Liver (tissue), 9 donors: ENCODE results near the gene NAV2. TPM values are rescaled to one million over a fixed set of nuclear protein-coding genes. Genes with fewer than 3 reads are reported as not detected.

Source experiments
- DNase-seq: peaks from one replicate; pipeline ENCODE4 v3.0.0-alpha.2; 2017; ENCODE audit warnings: low spot score
- H3K27ac ChIP-seq, 2 donors: one replicate each; pipeline ENCODE4 v1.7.0; 2013; ENCODE audit warnings: inconsistent platforms in 2 of 2, low read length in 2 of 2, control low read depth in 1 of 2, low read depth in 1 of 2, mild to moderate bottlenecking in 1 of 2
- H3K27me3 ChIP-seq, 4 donors: one replicate each; pipeline versions ENCODE4 v1.6.1 to v1.7.0; 2013; ENCODE audit warnings: low read length in 3 of 4, inconsistent platforms in 1 of 4, mild to moderate bottlenecking in 1 of 4, moderate library complexity in 1 of 4; ENCODE audit not compliant: control insufficient read depth in 4 of 4, insufficient read depth in 4 of 4
- H3K36me3 ChIP-seq, 4 donors: one replicate each; pipeline versions ENCODE4 v1.6.1 to v1.7.0; 2013; ENCODE audit warnings: low read length in 3 of 4, mild to moderate bottlenecking in 3 of 4, low read depth in 1 of 4, moderate library complexity in 1 of 4; ENCODE audit not compliant: control insufficient read depth in 4 of 4, insufficient read depth in 3 of 4
- H3K4me1 ChIP-seq, 4 donors: one replicate each; pipeline versions ENCODE4 v1.6.1 to v1.7.0; 2013; ENCODE audit warnings: low read length in 3 of 4, mild to moderate bottlenecking in 3 of 4, moderate library complexity in 1 of 4; ENCODE audit not compliant: control insufficient read depth in 4 of 4, insufficient read depth in 4 of 4
- H3K4me3 ChIP-seq, 3 donors: one replicate each; pipeline versions ENCODE4 v1.6.1 to v1.7.0; 2013; ENCODE audit warnings: low read length in 3 of 3, control low read depth in 1 of 3, low read depth in 1 of 3, mild to moderate bottlenecking in 1 of 3
- H3K9ac ChIP-seq, 2 donors: one replicate each; pipeline ENCODE4 v1.7.0; 2013; ENCODE audit warnings: low read length in 2 of 2, mild to moderate bottlenecking in 2 of 2, moderate library complexity in 2 of 2, control low read depth in 1 of 2, low read depth in 1 of 2
- H3K9me3 ChIP-seq, 4 donors: one replicate each; pipeline versions ENCODE4 v1.6.1 to v1.7.0; 2013; ENCODE audit warnings: low read length in 3 of 4; ENCODE audit not compliant: control insufficient read depth in 4 of 4
- EGR1 ChIP-seq, 2 donors: IDR thresholded peaks; 2 replicates each; pipeline ENCODE4 v1.6.1; 2016 to 2018; ENCODE audit warnings: antibody characterized with exemption in 2 of 2, low read depth in 2 of 2
- FOXA1 ChIP-seq: IDR thresholded peaks from 2 replicates; pipeline ENCODE4 v1.6.1; 2016; ENCODE audit warnings: antibody characterized with exemption
- FOXA2 ChIP-seq: IDR thresholded peaks from 2 replicates; pipeline ENCODE4 v1.6.1; 2016; ENCODE audit warnings: antibody characterized with exemption
- GABPA ChIP-seq, 2 donors: IDR thresholded peaks in 1 of 2; conservative IDR thresholded peaks in 1 of 2; 2 replicates each; pipeline ENCODE4 v1.6.1; 2016; ENCODE audit warnings: antibody characterized with exemption in 2 of 2, mild to moderate bottlenecking in 1 of 2, moderate library complexity in 1 of 2
- HNF4A ChIP-seq, 2 donors: conservative IDR thresholded peaks; 2 replicates each; pipeline ENCODE4 v1.6.1; 2016; ENCODE audit warnings: antibody characterized with exemption in 2 of 2, mild to moderate bottlenecking in 2 of 2
- HNF4G ChIP-seq: IDR thresholded peaks from 2 replicates; pipeline ENCODE4 v1.6.1; 2016; ENCODE audit warnings: antibody characterized with exemption
- JUND ChIP-seq, 2 donors: IDR thresholded peaks; 2 replicates each; pipeline ENCODE4 v1.6.1; 2016; ENCODE audit warnings: antibody characterized with exemption in 2 of 2
- NR2F2 ChIP-seq: IDR thresholded peaks from 2 replicates; pipeline ENCODE4 v1.6.1; 2016; ENCODE audit warnings: antibody characterized with exemption
- RAD21 ChIP-seq, 2 donors: IDR thresholded peaks; 2 replicates each; pipeline ENCODE4 v1.6.1; 2016; ENCODE audit warnings: antibody characterized with exemption in 2 of 2, mild to moderate bottlenecking in 2 of 2
- YY1 ChIP-seq: IDR thresholded peaks from 2 replicates; pipeline ENCODE4 v1.6.1; 2016; ENCODE audit warnings: antibody characterized with exemption, mild to moderate bottlenecking
- WGBS: extraction: QIAGEN DNeasy Blood & Tissue Kit; methylation state at CpG from one replicate; pipeline ENCODE4 v1.1.7; 2013; 5-methylcytosine and 5-hydroxymethylcytosine counted together
- polyA plus RNA-seq, 2 donors: library from polyadenylated mRNA; stranded (reverse) in 1 of 2; unstranded in 1 of 2; fragments of 200-250 nt in 1 of 2; fragments of >200 nt in 1 of 2; fragmentation: Nextera tagmentation in 1 of 2; extraction: Ambion mirVana in 1 of 2; gene quantifications; one replicate each; pipeline versions ENCODE4 v1.2.1 to v1.2.3, GENCODE V29; 2013 to 2015
- total RNA-seq, 2 donors: library from RNA; depleted of rRNA; stranded (reverse); fragments of >200 nt; gene quantifications; one replicate each; pipeline ENCODE4 v1.2.3, GENCODE V29; 2014
- TF ChIP-seq, protein P1 (sequence below): fragments of 150-350 bp; IDR thresholded peaks from 2 replicates; pipeline ENCODE4 v1.5.1; 2017; ENCODE audit warnings: improper control_type of control experiment, low read depth, low read length; ENCODE audit not compliant: missing input control
- TF ChIP-seq, protein P2 (sequence below): IDR thresholded peaks from 2 replicates; pipeline ENCODE4 v1.6.1; 2016; ENCODE audit warnings: antibody characterized with exemption
- TF ChIP-seq, protein P3 (sequence below): IDR thresholded peaks from 2 replicates; pipeline ENCODE4 v1.6.1; 2016; ENCODE audit warnings: antibody characterized with exemption
- donor health status: healthy.
- donor health status: healthy.
- donor health status: healthy.
- donor health status: healthy.
- donor health status: healthy.

The NAV2 gene
- total and polyA plus RNA-seq, 4 donors = 6.3 to 20.5 (median 11.6) TPM

DNA sequence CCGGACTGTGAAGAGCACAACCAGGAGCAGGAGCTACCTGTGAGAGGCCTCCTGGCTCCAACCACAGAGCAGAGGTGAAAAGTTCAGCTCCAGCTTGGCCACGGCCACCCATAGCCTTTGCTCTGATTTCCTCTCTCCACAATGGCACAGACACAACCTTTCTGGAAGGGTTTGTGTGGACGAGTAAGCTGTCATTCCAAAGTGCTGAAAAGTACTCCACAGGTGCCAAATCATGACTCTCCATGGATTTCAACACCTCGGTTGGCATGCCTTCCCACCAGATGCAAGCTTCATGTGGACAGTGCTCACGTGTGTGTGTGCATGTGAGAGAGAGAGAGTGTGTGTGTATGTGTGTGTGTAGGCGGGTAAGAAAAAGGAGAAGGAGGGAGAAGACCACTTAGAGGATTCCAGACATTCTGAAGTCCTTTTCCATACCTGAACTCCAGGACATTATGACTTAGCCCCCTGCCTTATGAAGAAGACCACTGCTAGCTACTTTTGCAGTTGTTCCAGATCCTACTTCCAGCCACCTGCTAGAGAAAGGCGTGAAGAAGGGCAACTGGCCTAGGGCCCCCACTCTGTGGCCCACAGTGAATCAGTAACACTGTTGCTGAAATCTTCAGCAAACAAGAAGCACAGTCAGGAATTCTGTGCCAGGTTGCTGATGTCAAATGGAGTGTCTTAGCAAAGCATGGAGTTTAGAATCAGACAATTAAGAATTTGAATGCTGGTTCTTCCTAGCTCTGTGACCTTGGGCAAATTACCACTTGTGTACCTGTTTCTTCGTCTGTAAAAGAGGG, 13.9 kb upstream of the NAV2 start (continued):
- TF ChIP-seq GABPA (IDR thresholded peaks at IDR 0.05 in 1 of 2, conservative IDR thresholded peaks at IDR 0.05 in 1 of 2) (peak in 1 of 2 donors; percentile 59), FOXA1 (peak; percentile 28), HNF4G (peak; percentile 69), NR2F2 (no peak), YY1 (peak; percentile 48), FOXA2 (peak; percentile 61)

DNA sequence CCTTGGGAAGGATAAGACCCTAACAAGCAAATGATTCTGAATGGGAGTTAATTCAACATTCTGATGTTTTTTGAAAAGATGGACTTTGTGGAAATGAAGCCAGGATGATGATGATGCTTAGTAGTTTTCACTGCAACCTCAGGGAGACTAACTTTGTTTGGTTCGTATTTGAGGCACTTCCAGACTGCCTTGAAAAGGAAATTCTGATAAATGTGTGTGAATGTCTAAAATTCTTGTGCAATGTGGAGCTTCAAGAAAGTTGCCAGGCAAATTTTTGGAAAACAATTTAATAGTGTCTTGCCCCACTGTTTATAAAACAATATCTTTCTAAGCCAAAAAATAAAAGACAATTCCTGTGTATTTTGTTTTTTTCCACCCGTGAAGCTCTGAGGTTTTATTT, 11.2 kb upstream of the NAV2 start:
- DNase-seq = no peak
- H3K27ac ChIP-seq = no peak overlapping the region
- WGBS = 49% methylated on average over 2 of the region's 2 CpGs

DNA sequence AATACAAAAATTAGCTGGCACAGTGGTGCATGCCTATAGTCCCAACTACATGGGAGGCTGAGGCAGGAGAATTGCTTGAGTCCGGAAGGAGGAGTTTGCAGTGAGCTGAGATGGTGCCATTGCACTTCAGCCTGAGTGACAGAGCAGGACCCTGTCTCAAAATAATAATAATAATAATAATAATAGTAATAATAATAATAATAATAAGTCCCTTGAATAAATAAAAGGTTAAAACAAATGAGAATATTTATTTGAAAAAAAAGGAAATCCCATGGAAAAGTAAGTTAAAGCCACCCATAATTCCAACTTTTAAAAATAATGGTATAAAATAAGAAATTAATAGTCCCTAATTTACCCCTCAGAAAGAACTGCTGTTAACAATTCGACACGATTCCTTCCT, 10.0 kb upstream of the NAV2 start:
- 94% methylated on average over 3 of the region's 3 CpGs for WGBS
- no peak for TF ChIP-seq FOXA1
- TF ChIP-seq, protein P1, sequence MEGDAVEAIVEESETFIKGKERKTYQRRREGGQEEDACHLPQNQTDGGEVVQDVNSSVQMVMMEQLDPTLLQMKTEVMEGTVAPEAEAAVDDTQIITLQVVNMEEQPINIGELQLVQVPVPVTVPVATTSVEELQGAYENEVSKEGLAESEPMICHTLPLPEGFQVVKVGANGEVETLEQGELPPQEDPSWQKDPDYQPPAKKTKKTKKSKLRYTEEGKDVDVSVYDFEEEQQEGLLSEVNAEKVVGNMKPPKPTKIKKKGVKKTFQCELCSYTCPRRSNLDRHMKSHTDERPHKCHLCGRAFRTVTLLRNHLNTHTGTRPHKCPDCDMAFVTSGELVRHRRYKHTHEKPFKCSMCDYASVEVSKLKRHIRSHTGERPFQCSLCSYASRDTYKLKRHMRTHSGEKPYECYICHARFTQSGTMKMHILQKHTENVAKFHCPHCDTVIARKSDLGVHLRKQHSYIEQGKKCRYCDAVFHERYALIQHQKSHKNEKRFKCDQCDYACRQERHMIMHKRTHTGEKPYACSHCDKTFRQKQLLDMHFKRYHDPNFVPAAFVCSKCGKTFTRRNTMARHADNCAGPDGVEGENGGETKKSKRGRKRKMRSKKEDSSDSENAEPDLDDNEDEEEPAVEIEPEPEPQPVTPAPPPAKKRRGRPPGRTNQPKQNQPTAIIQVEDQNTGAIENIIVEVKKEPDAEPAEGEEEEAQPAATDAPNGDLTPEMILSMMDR = no peak
- no peak for TF ChIP-seq HNF4A (conservative IDR thresholded peaks at IDR 0.05)
- TF ChIP-seq JUND (IDR thresholded peaks at IDR 0.05) = no peak
- Histone ChIP-seq H3K27ac (no peak overlapping the region), H3K36me3 (no peaks in the 10 kb centered on the region), H3K9me3 (no peaks in the 10 kb centered on the region), H3K27me3 (no peaks in the 10 kb centered on the region), H3K4me1 (peaks cover 7 to 18% (median 13%) of the 10 kb centered on the region in 4 donors), H3K4me3 (no peak overlapping the region), H3K9ac (no peak overlapping the region)
- DNase-seq = no peak

More for the DNA sequence above, 11.2 kb upstream of the NAV2 start:
- H3K4me3 ChIP-seq = no peak overlapping the region
- peaks cover 7 to 21% (median 15%) of the 10 kb centered on the region in 4 donors for H3K4me1 ChIP-seq
- no peak overlapping the region for H3K9ac ChIP-seq
- TF ChIP-seq, protein P2, sequence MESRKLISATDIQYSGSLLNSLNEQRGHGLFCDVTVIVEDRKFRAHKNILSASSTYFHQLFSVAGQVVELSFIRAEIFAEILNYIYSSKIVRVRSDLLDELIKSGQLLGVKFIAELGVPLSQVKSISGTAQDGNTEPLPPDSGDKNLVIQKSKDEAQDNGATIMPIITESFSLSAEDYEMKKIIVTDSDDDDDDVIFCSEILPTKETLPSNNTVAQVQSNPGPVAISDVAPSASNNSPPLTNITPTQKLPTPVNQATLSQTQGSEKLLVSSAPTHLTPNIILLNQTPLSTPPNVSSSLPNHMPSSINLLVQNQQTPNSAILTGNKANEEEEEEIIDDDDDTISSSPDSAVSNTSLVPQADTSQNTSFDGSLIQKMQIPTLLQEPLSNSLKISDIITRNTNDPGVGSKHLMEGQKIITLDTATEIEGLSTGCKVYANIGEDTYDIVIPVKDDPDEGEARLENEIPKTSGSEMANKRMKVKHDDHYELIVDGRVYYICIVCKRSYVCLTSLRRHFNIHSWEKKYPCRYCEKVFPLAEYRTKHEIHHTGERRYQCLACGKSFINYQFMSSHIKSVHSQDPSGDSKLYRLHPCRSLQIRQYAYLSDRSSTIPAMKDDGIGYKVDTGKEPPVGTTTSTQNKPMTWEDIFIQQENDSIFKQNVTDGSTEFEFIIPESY = no peak
- TF ChIP-seq, protein P1 = no peak
- TF ChIP-seq RAD21 (IDR thresholded peaks at IDR 0.05) = no peak
- no peak for TF ChIP-seq EGR1 (IDR thresholded peaks at IDR 0.05; ENCODE audit: low read depth in 2 of 2)
- no peak for TF ChIP-seq JUND (IDR thresholded peaks at IDR 0.05)
- TF ChIP-seq HNF4G = no peak
- no peak for TF ChIP-seq HNF4A (conservative IDR thresholded peaks at IDR 0.05)
- TF ChIP-seq FOXA1 = no peak
- TF ChIP-seq, protein P3, sequence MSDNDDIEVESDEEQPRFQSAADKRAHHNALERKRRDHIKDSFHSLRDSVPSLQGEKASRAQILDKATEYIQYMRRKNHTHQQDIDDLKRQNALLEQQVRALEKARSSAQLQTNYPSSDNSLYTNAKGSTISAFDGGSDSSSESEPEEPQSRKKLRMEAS = no peak
- H3K27me3 ChIP-seq = no peaks in the 10 kb centered on the region
- no peaks in the 10 kb centered on the region for H3K9me3 ChIP-seq
- H3K36me3 ChIP-seq = no peaks in the 10 kb centered on the region
